HG02840 (cell line): Measurements from ENCODE around the gene JMJD7.

Source experiments
- ATAC-seq: cut with Tn5 transposase; IDR thresholded peaks from one replicate; pipeline ENCODE4 v1.9.1; 2021; ENCODE audit warnings: mild to moderate bottlenecking, moderate library complexity, moderate number of reproducible peaks; ENCODE audit not compliant: unreplicated experiment, low FRiP score

Gene JMJD7

GRCh38 chr15:41827880-41828806, at the start of gene JMJD7:
TSS of gene JMJD7 (plus strand) at chr15:41828092. CDS start at chr15:41828125, 33 bp downstream.
- peak; percentile 69 for ATAC-seq

GRCh38 chr15:41778521-41778920, 49.4 kb upstream of the JMJD7 start:
- ATAC-seq: no peak

GRCh38 chr15:41779662-41780157, 48.2 kb upstream of the JMJD7 start:
- no peak for ATAC-seq

- ATAC-seq: no peak
Measured at GRCh38 chr15:41780266-41780665, 47.6 kb upstream of the JMJD7 start.

- no peak for ATAC-seq
Measured at GRCh38 chr15:41780727-41781126, 47.2 kb upstream of the JMJD7 start.

GRCh38 chr15:41782371-41783282, 45.3 kb upstream of the JMJD7 start:
- ATAC-seq: no peak

- no peak for ATAC-seq
Measured at GRCh38 chr15:41783296-41783695, 44.6 kb upstream of the JMJD7 start.

- ATAC-seq: no peak
Measured at GRCh38 chr15:41788262-41788661, 39.6 kb upstream of the JMJD7 start.

- ATAC-seq: no peak
Measured at GRCh38 chr15:41789236-41789635, 38.7 kb upstream of the JMJD7 start.

- ATAC-seq: no peak
Measured at GRCh38 chr15:41789662-41790061, 38.2 kb upstream of the JMJD7 start.

- ATAC-seq: no peak
Measured at GRCh38 chr15:41790169-41790568, 37.7 kb upstream of the JMJD7 start.

- no peak for ATAC-seq
Measured at GRCh38 chr15:41790756-41791546, 36.9 kb upstream of the JMJD7 start.

- no peak for ATAC-seq
Measured at GRCh38 chr15:41791547-41791937, 36.4 kb upstream of the JMJD7 start.

- ATAC-seq: no peak
Measured at GRCh38 chr15:41792000-41792637, 35.8 kb upstream of the JMJD7 start.

GRCh38 chr15:41794081-41794480, 33.8 kb upstream of the JMJD7 start:
- ATAC-seq: no peak

- ATAC-seq: no peak
Measured at GRCh38 chr15:41795996-41796856, 31.7 kb upstream of the JMJD7 start.

- no peak for ATAC-seq
Measured at GRCh38 chr15:41797201-41797944, 30.5 kb upstream of the JMJD7 start.
